A375 (cell line): ENCODE results near the gene CLCA1. TPM values are rescaled to one million over a fixed set of nuclear protein-coding genes. Genes with fewer than 3 reads are reported as not detected.

ENCODE experiments used
- total RNA-seq: library from RNA; depleted of rRNA; stranded (reverse); fragments of >200 nt; shearing (Covaris generic); gene quantifications from 2 replicates; pipeline ENCODE4 v1.2.3, GENCODE V29; 2014; rRNA removed

The CLCA1 gene, protein sequence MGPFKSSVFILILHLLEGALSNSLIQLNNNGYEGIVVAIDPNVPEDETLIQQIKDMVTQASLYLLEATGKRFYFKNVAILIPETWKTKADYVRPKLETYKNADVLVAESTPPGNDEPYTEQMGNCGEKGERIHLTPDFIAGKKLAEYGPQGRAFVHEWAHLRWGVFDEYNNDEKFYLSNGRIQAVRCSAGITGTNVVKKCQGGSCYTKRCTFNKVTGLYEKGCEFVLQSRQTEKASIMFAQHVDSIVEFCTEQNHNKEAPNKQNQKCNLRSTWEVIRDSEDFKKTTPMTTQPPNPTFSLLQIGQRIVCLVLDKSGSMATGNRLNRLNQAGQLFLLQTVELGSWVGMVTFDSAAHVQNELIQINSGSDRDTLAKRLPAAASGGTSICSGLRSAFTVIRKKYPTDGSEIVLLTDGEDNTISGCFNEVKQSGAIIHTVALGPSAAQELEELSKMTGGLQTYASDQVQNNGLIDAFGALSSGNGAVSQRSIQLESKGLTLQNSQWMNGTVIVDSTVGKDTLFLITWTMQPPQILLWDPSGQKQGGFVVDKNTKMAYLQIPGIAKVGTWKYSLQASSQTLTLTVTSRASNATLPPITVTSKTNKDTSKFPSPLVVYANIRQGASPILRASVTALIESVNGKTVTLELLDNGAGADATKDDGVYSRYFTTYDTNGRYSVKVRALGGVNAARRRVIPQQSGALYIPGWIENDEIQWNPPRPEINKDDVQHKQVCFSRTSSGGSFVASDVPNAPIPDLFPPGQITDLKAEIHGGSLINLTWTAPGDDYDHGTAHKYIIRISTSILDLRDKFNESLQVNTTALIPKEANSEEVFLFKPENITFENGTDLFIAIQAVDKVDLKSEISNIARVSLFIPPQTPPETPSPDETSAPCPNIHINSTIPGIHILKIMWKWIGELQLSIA
- total RNA-seq: not detected in 2 replicates

DNA sequence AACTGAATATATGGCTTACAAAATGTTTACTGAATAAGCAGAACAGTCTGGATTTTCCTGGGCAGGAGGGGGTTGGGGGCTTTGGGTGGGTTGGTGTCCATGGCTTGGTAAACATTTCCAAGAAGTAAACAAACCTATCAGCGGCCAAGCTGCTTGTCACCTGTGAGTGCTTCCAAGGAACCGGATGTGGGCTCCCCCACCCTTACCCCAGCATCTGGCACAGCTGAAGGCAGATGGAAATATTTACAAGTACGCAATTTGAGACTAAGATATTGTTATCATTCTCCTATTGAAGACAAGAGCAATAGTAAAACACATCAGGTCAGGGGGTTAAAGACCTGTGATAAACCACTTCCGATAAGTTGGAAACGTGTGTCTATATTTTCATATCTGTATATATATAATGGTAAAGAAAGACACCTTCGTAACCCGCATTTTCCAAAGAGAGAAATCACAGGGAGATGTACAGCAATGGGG, at the start of gene CLCA1:
TSS of gene CLCA1 (plus strand) at position 427 of the 477 bp plus-strand sequence. CDS start at position 472, 45 bp downstream.

DNA sequence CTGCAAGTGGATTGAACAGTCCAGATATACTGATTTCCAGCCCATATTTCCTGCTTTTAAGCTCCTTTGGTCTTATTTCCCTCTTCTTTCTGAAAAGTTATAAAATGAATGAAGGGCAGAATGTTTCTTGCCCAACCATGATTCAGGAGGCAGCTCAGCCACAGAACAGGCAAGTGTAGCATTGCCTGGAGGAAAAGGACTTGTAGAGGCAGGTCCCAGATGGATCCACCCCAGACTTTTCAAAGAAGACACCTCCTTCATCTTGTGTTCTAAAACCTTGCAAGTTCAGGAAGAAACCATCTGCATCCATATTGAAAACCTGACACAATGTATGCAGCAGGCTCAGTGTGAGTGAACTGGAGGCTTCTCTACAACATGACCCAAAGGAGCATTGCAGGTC, 44.9 kb upstream of the CLCA1 start, which contains the start of gene CLCA2:
TSS of gene CLCA2 (plus strand) at position 299 of the 400 bp plus-strand sequence. CDS start at position 376, 77 bp downstream.

DNA sequence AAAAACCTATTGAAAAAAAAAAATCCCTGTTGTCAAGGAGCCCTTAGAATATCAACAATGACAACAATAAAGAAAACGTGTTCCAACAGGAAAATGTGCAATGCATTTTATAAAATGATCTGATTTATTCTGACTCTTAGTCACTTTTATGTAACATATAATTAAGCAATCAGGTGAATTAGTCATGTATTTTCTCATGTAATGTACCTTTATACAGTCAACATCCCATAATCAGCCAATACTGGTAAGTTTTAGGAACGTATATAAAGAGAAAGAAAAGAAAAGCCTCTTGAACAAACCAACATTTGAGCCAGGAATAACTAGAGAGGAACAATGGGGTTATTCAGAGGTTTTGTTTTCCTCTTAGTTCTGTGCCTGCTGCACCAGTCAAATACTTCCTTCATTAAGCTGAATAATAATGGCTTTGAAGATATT, 78.1 kb downstream of the CLCA1 start, which contains the start of gene CLCA4:
TSS of gene CLCA4 (plus strand) at position 292 of the 435 bp plus-strand sequence. CDS start at position 334, 42 bp downstream.

Other genes with a start within 250 kb of the CLCA1 start
- 13.7 and 20.5 TPM in 2 replicates for gene ODF2L, start 72.6 kb upstream of the CLCA1 start, total RNA-seq
- 0.08 TPM in 1 of 2 replicates, not detected in the other for gene CLCA2, start 44.8 kb upstream of the CLCA1 start, total RNA-seq
- not detected in 2 replicates for gene CLCA4, start 78.2 kb downstream of the CLCA1 start, total RNA-seq
- 12.6 and 13.1 TPM in 2 replicates for gene SH3GLB1, start 235.6 kb downstream of the CLCA1 start, total RNA-seq